Tibial nerve (tissue), 4 donors: ENCODE measurements around the gene TENT4A. TPM values are rescaled to one million over a fixed set of nuclear protein-coding genes. Genes with fewer than 3 reads are reported as not detected.

Experiments
- DNase-seq, 2 donors: peaks; one replicate each; pipeline ENCODE4 v3.0.0-alpha.2; 2019; ENCODE audit warnings: low spot score in 2 of 2
- H3K27ac ChIP-seq, 4 donors: fragments of 200-600 bp; sonication (generic) in 3 of 4; one replicate each; pipeline ENCODE4 v1.5.1; 2017 to 2019; ENCODE audit warnings: mild to moderate bottlenecking in 1 of 4
- H3K27me3 ChIP-seq, 2 donors: fragments of 200-600 bp; sonication (generic) in 1 of 2; one replicate each; pipeline versions ENCODE4 v1.5.1 to v1.6.0; 2017 to 2019
- H3K36me3 ChIP-seq, 3 donors: fragments of 200-600 bp; sonication (generic); one replicate each; pipeline ENCODE4 v1.5.1; 2018 to 2019
- H3K4me1 ChIP-seq, 4 donors: fragments of 200-600 bp; sonication (generic) in 3 of 4; one replicate each; pipeline ENCODE4 v1.5.1; 2017 to 2019
- H3K4me3 ChIP-seq, 4 donors: fragments of 200-600 bp; sonication (generic) in 3 of 4; one replicate each; pipeline ENCODE4 v1.5.1; 2017 to 2019; ENCODE audit warnings: mild to moderate bottlenecking in 1 of 4, moderate library complexity in 1 of 4
- H3K9me3 ChIP-seq, 4 donors: fragments of 200-600 bp; sonication (generic) in 3 of 4; one replicate each; pipeline ENCODE4 v1.5.1; 2017 to 2019
- CTCF ChIP-seq, 5 experiments: fragments of 200-600 bp in 3 of 5; fragments of 450-650 bp in 2 of 5; sonication (generic) in 3 of 5; IDR thresholded peaks; one replicate each; pipeline ENCODE4 v1.5.1; 2016 to 2019; ENCODE audit warnings: antibody characterized with exemption in 5 of 5, mild to moderate bottlenecking in 3 of 5, moderate library complexity in 2 of 5
- EP300 ChIP-seq, 2 donors: sonication (generic); formaldehyde crosslinking; IDR thresholded peaks; one replicate each; pipeline ENCODE4 v1.6.1; 2017; ENCODE audit warnings: antibody characterized with exemption in 2 of 2, mild to moderate bottlenecking in 1 of 2
- POLR2A ChIP-seq, 2 donors: fragments of 450-650 bp; IDR thresholded peaks; one replicate each; pipeline ENCODE4 v1.6.1; 2017; ENCODE audit warnings: antibody characterized with exemption in 2 of 2, mild to moderate bottlenecking in 2 of 2, moderate library complexity in 2 of 2
- WGBS, 2 donors: methylation state at CpG; one replicate each; pipeline ENCODE4 v1.1.5; 2018; 5-methylcytosine and 5-hydroxymethylcytosine counted together
- total RNA-seq, 4 donors: library from RNA; depleted of rRNA; stranded (reverse); fragments of >200 nt; gene quantifications; one replicate each; pipeline ENCODE4 v1.1.0, GENCODE V29; 2016

The TENT4A gene
- total RNA-seq, 4 donors from 2014 or later = 22.7 to 34.1 (median 29.2) TPM

GRCh38 chr5:6790346-6790865, 77.2 kb downstream of the TENT4A start:
- no peak overlapping the region for H3K4me3 ChIP-seq
- no peak overlapping the region for H3K27ac ChIP-seq
- H3K36me3 ChIP-seq = no peaks in the 10 kb centered on the region
- H3K9me3 ChIP-seq = no peaks in the 10 kb centered on the region
- TF ChIP-seq POLR2A (IDR thresholded peaks at IDR 0.05) = no peak
- no peak for TF ChIP-seq EP300 (IDR thresholded peaks at IDR 0.05)
- TF ChIP-seq CTCF (IDR thresholded peaks at IDR 0.05) = no peak
- H3K27me3 ChIP-seq = no peaks in the 10 kb centered on the region
- WGBS, 2 donors = 70 to 74% methylated on average over 8 of the region's 8 CpGs
- DNase-seq = no peak
- no peaks in the 10 kb centered on the region for H3K4me1 ChIP-seq

- no peaks in the 10 kb centered on the region for H3K27me3 ChIP-seq
- H3K4me3 ChIP-seq = no peak overlapping the region
- H3K36me3 ChIP-seq = no peaks in the 10 kb centered on the region
- no peaks in the 10 kb centered on the region for H3K4me1 ChIP-seq
- TF ChIP-seq CTCF (IDR thresholded peaks at IDR 0.05) = no peak
- TF ChIP-seq POLR2A (IDR thresholded peaks at IDR 0.05) = no peak
- TF ChIP-seq EP300 (IDR thresholded peaks at IDR 0.05) = no peak
- H3K27ac ChIP-seq = no peak overlapping the region
- no peak for DNase-seq
- WGBS, 2 donors = 47% methylated on average over 10 of the region's 10 CpGs
- no peaks in the 10 kb centered on the region for H3K9me3 ChIP-seq
Observed at GRCh38 chr5:6791031-6791430, 77.8 kb downstream of the TENT4A start.

- TF ChIP-seq EP300 (IDR thresholded peaks at IDR 0.05) (no peak), CTCF (IDR thresholded peaks at IDR 0.05) (no peak), POLR2A (IDR thresholded peaks at IDR 0.05) (no peak)
- H3K36me3 ChIP-seq = no peaks in the 10 kb centered on the region
- 65 to 80% methylated on average over 5 of the region's 5 CpGs for WGBS, 2 donors
- no peaks in the 10 kb centered on the region for H3K4me1 ChIP-seq
- no peaks in the 10 kb centered on the region for H3K9me3 ChIP-seq
- DNase-seq = no peak
- H3K27ac ChIP-seq = no peak overlapping the region
- H3K27me3 ChIP-seq = no peaks in the 10 kb centered on the region
- no peak overlapping the region for H3K4me3 ChIP-seq
Observed at GRCh38 chr5:6792376-6792775, 79.1 kb downstream of the TENT4A start.

- no peaks in the 10 kb centered on the region for H3K9me3 ChIP-seq
- no peaks in the 10 kb centered on the region for H3K36me3 ChIP-seq
- H3K4me3 ChIP-seq = no peak overlapping the region
- H3K27me3 ChIP-seq = no peaks in the 10 kb centered on the region
- H3K4me1 ChIP-seq = no peaks in the 10 kb centered on the region
- TF ChIP-seq EP300 (IDR thresholded peaks at IDR 0.05) (no peak), POLR2A (IDR thresholded peaks at IDR 0.05) (no peak), CTCF (IDR thresholded peaks at IDR 0.05) (no peak)
- no peak overlapping the region for H3K27ac ChIP-seq
- no peak for DNase-seq
- 65 to 68% methylated on average over 14 of the region's 14 CpGs for WGBS, 2 donors
Observed at GRCh38 chr5:6792911-6793471, 79.8 kb downstream of the TENT4A start.

GRCh38 chr5:6801236-6801635, 88.0 kb downstream of the TENT4A start:
- TF ChIP-seq EP300 (IDR thresholded peaks at IDR 0.05) = no peak
- TF ChIP-seq CTCF (IDR thresholded peaks at IDR 0.05) = no peak
- TF ChIP-seq POLR2A (IDR thresholded peaks at IDR 0.05) = no peak
- DNase-seq = no peak
- no peaks in the 10 kb centered on the region for H3K27me3 ChIP-seq
- H3K4me1 ChIP-seq = no peaks in the 10 kb centered on the region
- H3K9me3 ChIP-seq = peaks cover 0 to 11% (median 0%) of the 10 kb centered on the region in 4 donors
- 96 to 97% methylated on average over 5 of the region's 5 CpGs for WGBS, 2 donors
- H3K36me3 ChIP-seq = no peaks in the 10 kb centered on the region
- H3K4me3 ChIP-seq = no peak overlapping the region
- H3K27ac ChIP-seq = no peak overlapping the region
